HG03521 (cell line): ENCODE results near the gene HSD17B7.
"Not testable (repeated sequence)": the region's sequence is repeated elsewhere in the genome, so short reads cannot be mapped to it uniquely, and the experiment has no call there.

Experiments
- ATAC-seq: cut with Tn5 transposase; IDR thresholded peaks from one replicate; pipeline ENCODE4 v1.9.1; 2021; ENCODE audit warnings: mild to moderate bottlenecking, moderate library complexity; ENCODE audit not compliant: unreplicated experiment

HSD17B7 gene

GRCh38 chr1:162799995-162800830 is 9.7 kb downstream of the HSD17B7 start:
- not testable (repeated sequence) for ATAC-seq

DNA sequence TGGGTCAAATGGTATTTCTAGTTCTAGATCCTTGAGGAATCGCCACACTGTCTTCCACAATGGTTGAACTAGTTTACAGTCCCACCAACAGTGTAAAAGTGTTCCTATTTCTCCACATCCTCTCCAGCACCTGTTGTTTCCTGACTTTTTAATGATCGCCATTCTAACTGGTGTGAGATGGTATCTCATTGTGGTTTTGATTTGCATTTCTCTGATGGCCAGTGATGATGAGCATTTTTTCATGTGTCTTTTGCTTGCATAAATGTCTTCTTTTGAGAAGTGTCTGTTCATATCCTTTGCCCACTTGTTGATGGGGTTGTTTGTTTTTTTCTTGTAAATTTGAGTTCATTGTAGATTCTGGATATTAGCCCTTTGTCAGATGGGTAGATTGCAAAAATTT is 17.0 kb downstream of the HSD17B7 start:
- ATAC-seq, result not testable (repeated sequence)

DNA sequence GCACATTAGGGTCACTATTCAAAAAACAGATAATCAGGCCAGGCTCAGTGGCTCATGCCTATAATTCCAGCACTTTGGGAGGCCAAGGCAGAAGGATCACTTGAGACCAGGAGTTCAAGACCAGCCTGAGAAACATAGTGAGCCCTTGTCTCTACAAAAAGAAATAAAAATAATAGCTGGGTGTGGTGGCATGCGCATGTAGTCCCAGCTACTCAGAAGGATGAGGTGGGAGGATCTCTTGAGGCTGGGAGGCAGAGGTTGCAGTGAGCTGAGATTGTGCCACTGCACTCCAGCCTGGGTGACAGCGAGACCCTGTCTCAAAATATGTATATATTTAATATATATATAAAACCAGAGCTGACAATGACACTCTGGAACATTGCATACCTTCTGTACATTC is 21.9 kb downstream of the HSD17B7 start:
- not testable (repeated sequence) for ATAC-seq

DNA sequence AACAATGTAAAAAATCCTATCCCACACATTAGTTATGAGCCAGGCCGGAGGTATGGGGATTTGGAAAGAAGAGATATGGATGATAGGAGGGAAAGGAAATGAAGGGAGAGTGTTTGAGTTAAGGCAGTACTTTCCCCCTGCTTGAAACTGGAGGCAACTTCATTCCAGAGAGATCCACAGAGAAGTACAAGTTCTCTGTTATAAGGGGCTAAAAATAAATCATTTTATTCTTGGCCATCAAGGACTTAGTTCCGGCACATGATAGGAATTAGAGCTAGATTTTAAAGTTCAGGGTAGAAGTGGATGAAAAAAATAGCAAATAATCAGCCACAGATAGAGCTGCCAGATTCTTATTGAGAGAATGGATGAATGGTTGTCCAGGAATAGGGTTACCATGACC is 27.6 kb downstream of the HSD17B7 start:
- not testable (repeated sequence) for ATAC-seq

GRCh38 chr1:162818666-162819065 is 28.2 kb downstream of the HSD17B7 start:
- ATAC-seq, result not testable (repeated sequence)

DNA sequence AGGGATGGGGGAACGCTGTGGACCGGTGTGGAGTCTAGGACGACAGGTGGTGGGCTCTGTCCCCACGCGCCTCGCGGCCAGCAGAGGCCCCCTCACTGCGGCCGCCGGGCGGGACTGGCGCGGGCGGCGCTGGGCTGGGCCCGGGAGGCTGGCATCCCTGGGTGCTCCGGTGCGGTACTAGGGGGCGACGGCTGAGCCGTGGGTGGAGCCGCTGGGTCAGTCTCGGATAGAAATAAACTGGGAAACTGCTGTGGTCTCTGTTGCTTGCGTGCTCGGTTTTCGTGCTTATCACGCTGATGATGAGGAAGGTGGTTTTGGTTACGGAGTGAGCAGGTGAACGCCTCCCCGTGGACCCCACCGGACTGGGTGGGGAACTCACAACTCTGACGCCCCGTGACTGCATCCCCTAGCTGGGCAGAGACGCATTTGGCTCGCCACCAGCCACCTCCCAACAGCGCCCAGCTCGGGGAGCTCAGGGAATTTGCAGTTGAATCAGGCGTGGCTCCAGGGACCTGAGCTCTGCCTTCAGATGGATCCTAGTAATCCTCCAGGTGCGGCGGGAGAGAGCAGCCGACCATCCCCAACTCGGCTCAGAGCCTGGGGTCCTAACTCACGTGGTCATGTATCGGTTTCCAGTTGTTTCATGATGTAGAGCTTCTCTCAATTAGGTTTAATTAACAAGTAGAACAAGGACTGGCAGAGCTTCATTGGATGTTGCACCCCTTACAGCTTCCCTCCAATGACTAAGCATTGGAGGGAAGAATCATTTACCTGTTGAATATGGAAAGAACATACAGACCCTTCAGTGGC is 32.1 kb downstream of the HSD17B7 start:
- ATAC-seq, result no peak

DNA sequence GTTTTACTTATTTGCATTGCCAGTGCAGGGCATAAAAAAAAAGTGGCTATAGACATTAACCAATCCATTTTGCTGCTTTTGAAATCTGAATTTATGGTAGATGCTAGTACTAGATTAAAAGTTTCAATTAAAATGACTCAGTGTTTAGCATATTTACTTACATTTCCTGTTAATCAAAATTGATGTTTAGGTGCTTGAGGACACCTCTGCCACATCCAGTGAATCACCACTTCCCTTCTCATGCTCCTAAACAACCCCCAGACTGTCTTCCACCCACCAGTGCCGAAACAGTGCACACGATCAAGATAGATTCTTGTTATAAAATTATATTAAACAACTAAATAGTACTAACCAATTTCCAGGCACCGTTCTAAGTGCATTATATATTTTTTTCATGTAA is 32.7 kb downstream of the HSD17B7 start:
- no peak for ATAC-seq

- no peak for ATAC-seq
Measured at GRCh38 chr1:162823771-162824525, 33.4 kb downstream of the HSD17B7 start.

GRCh38 chr1:162829268-162829667 is 38.8 kb downstream of the HSD17B7 start:
- ATAC-seq, result no peak

- ATAC-seq, result no peak
Measured at GRCh38 chr1:162832470-162832869, 42.0 kb downstream of the HSD17B7 start.

DNA sequence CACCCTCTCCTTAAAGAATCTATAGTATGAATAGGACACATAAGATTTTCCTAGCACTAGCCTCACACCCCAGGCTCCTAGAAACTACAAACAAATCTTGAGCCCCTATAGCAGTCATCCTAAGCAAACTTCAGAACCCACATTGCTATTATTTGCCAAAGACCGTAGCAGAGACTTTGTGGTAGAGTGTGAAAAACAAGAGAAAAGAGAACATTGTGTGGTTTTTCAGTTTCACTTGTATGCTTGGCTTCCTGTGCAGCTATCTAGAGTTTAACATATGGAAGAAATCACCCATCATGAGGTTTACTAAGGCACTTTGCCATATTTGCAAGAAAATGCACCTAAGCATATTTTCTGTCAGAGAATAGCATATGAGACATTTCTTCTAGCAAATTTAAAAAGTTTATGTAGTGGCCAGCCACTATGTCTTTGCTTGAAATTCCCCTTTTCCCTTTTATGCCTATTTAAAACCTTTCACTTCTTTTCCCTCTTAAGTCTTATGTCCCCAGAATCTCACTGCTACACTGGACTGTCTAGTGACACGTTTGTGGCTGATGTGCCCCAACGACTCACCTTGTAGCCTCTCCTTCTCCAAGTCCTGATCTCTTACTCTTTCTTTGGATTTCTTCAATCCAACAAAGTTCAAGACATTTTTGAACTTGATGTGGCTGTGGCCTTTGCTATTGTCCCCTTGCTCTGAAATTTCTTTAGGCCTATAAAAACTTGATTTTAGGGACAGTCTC is 44.8 kb downstream of the HSD17B7 start:
- peak; percentile 71 for ATAC-seq

GRCh38 chr1:162838863-162839262 is 48.4 kb downstream of the HSD17B7 start:
- no peak for ATAC-seq

GRCh38 chr1:162840250-162840839 is 49.8 kb downstream of the HSD17B7 start:
- ATAC-seq, result no peak

DNA sequence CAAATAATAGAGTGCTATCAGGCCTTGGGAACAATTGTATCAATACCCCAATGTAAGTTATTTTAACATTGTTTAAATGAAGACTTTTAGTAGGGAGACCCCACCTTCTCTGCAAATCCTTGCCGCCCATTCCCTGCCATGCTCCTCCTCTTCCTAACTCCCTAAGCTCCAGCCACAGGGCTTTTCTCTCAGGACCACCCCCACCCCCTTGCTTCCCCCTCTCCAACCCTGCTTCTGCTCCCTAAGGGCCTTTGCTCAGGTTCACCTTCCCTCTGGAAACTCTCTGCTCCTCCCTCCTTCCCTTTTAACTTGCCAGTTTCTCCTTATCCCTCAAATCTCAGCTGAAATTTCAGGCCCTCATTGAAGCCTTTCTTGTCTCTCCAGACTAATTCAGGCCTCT is 53.7 kb downstream of the HSD17B7 start:
- no peak for ATAC-seq

- no peak for ATAC-seq
Measured at GRCh38 chr1:162846256-162847212, 56.0 kb downstream of the HSD17B7 start.

- ATAC-seq, result no peak
Measured at GRCh38 chr1:162847839-162848453, 57.4 kb downstream of the HSD17B7 start.

DNA sequence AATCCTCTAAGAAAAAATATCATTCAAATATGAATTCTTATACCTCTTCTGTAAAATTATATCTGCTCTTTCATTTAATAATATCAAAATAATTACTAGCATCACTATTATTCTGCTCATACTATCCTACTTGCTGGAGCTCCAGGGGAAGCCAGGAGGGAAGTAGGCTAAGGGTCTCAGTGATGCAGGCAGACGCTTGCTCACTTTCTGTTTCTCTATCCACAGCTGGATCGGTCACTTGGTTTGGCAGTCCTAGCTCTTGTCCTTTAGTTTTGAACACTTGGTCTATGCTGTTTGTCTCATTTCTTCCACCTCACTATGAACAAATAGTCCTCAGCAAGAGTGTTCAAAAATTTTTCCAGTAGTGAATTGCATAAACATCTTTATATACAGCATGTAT is 59.2 kb downstream of the HSD17B7 start:
- no peak for ATAC-seq

- ATAC-seq, result no peak
Measured at GRCh38 chr1:162851341-162851740, 60.8 kb downstream of the HSD17B7 start.
